A673 (cell line): ENCODE data around the gene VSIG1. TPM values are rescaled to one million over a fixed set of nuclear protein-coding genes. Genes with fewer than 3 reads are reported as not detected.

Source experiments
- BruUV-seq: library from RNA; stranded (reverse); fragments of 400-500 nt; replicated peaks from 2 replicates; lab custom pipeline; 2021; lab: Mats Ljungman, UMichigan
- CTCF ChIA-PET: fragments of 300-600 bp; sonication (Branson Sonifier 250); formaldehyde crosslinking; loops from one replicate; lab custom pipeline; 2022; ENCODE audit warnings: antibody characterized with exemption; lab: Charles Lee
- POLR2A ChIA-PET: fragments of 300-600 bp; sonication (Branson Sonifier 250); formaldehyde crosslinking; loops from one replicate; lab custom pipeline; 2022; ENCODE audit warnings: antibody characterized with exemption; ENCODE audit not compliant: low non-redundant PET; lab: Charles Lee
- DNase-seq: peaks from one replicate; pipeline ENCODE4 v3.0.0-alpha.2; 2015; ENCODE audit warnings: low spot score
- H3K27ac ChIP-seq: fragments of 200-600 bp; sonication (generic); 2 replicates; pipeline ENCODE4 v1.5.1; 2016; ENCODE audit warnings: mixed run types, low read depth, mild to moderate bottlenecking, mixed read lengths, antibody characterized with exemption, low read length; ENCODE audit not compliant: poor library complexity, severe bottlenecking
- H3K27me3 ChIP-seq: fragments of 200-600 bp; sonication (generic); replicated peaks from 2 replicates; pipeline ENCODE4 v1.6.1; 2017; ENCODE audit warnings: mixed run types, low read depth, mild to moderate bottlenecking, mixed read lengths, antibody characterized with exemption, low read length; ENCODE audit not compliant: insufficient read depth, poor library complexity
- H3K36me3 ChIP-seq: fragments of 200-600 bp; sonication (generic); 2 replicates; pipeline ENCODE4 v1.6.1; 2016; ENCODE audit warnings: mixed run types, mild to moderate bottlenecking, mixed read lengths, antibody characterized with exemption, low read length; ENCODE audit not compliant: insufficient read depth, poor library complexity, severe bottlenecking
- H3K4me1 ChIP-seq: fragments of 200-600 bp; sonication (generic); 2 replicates; pipeline ENCODE4 v1.6.1; 2017; ENCODE audit warnings: mixed run types, mild to moderate bottlenecking, mixed read lengths, antibody characterized with exemption, low read length; ENCODE audit not compliant: insufficient read depth, poor library complexity, severe bottlenecking
- H3K4me3 ChIP-seq: fragments of 200-600 bp; sonication (generic); 2 replicates; pipeline ENCODE4 v1.5.1; 2016; ENCODE audit warnings: low read depth, mixed run types, mild to moderate bottlenecking, mixed read lengths, low read length; ENCODE audit not compliant: poor library complexity, severe bottlenecking
- H3K9me3 ChIP-seq: fragments of 200-600 bp; sonication (generic); 2 replicates; pipeline ENCODE4 v1.6.1; 2016; ENCODE audit warnings: mixed run types, low read depth, mild to moderate bottlenecking, mixed read lengths, antibody characterized with exemption, low read length; ENCODE audit not compliant: poor library complexity, severe bottlenecking
- EZH2 ChIP-seq: fragments of 200-600 bp; sonication (generic); IDR thresholded peaks from 2 replicates; pipeline ENCODE4 v1.6.1; 2017; ENCODE audit warnings: borderline replicate concordance, low read depth, mild to moderate bottlenecking, mixed read lengths, antibody characterized with exemption, low read length; ENCODE audit not compliant: poor library complexity, severe bottlenecking
- intact Hi-C: fragments of 100-400 bp; cut with micrococcal nuclease; formaldehyde crosslinking; loops from one replicate; pipeline ENCODE4 v1.10.0; 2022; ENCODE audit not compliant: unreplicated experiment
- total RNA-seq: library from RNA; stranded (reverse); gene quantifications from 2 replicates; pipeline ENCODE4 v1.2.3, GENCODE V29; 2021
- TF ChIP-seq, protein P1 (sequence below): fragments of 300-800, 200-600 bp; sonication (generic); conservative IDR thresholded peaks from 2 replicates; pipeline ENCODE4 v1.5.1; 2017; ENCODE audit warnings: low read depth, mild to moderate bottlenecking, antibody characterized with exemption, low read length, moderate library complexity, mixed read lengths

VSIG1 gene
- total RNA-seq, 1 experiment from 2014 or later, result not detected

DNA sequence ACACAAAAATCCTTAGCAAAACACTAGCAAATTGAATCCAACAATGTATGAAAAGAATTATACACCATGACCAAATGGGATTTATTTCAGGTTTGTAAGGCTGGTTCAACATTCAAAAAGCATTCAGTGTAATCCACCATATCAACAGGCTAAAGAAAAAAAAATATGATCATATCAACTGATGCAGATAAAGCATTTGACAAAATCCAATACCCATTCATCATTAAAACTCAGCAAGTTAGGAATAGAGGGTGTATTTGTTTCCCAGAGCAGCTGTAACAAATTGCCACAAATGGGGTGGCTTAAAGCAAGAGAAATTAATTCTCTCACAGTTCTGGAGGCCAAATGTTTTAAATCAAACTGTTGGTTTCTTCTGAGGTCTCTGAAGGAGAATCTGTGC, 10.7 kb downstream of the VSIG1 start:
- Histone ChIP-seq H3K4me1 (no peaks in the 10 kb centered on the region), H3K9me3 (no peaks in the 10 kb centered on the region), H3K36me3 (no peaks in the 10 kb centered on the region), H3K27me3 (peaks cover 29% of the 10 kb centered on the region), H3K27ac (no peak overlapping the region), H3K4me3 (no peak overlapping the region)
- TF ChIP-seq, protein P1, sequence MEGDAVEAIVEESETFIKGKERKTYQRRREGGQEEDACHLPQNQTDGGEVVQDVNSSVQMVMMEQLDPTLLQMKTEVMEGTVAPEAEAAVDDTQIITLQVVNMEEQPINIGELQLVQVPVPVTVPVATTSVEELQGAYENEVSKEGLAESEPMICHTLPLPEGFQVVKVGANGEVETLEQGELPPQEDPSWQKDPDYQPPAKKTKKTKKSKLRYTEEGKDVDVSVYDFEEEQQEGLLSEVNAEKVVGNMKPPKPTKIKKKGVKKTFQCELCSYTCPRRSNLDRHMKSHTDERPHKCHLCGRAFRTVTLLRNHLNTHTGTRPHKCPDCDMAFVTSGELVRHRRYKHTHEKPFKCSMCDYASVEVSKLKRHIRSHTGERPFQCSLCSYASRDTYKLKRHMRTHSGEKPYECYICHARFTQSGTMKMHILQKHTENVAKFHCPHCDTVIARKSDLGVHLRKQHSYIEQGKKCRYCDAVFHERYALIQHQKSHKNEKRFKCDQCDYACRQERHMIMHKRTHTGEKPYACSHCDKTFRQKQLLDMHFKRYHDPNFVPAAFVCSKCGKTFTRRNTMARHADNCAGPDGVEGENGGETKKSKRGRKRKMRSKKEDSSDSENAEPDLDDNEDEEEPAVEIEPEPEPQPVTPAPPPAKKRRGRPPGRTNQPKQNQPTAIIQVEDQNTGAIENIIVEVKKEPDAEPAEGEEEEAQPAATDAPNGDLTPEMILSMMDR, result no peak
- TF ChIP-seq EZH2, result no peak
- no peak for DNase-seq
- ChIA-PET CTCF (no interaction called here), POLR2A (no interaction called here)
- intact Hi-C loops, result no loop called here
- no TSS peak for BruUV-seq

DNA sequence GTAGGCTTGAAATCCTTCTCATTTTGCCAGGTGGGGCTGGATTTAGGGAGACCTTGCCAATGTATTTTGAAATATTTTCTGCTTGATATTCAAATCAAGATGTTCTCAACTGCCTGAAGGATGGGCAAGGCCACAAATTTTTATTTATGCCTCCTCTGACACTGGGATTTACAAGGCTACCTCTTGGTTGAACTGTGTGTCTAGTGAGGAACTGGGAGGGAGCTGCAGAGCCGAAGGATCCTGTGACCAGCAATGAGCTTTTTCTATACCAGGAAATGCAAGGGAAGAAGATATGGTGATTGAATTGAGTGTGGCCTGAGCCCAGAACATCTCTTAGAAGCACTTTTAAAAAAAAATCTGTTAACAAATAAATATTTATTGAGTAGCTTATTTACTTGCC, 14.9 kb downstream of the VSIG1 start:
- Histone ChIP-seq H3K9me3 (no peaks in the 10 kb centered on the region), H3K4me1 (no peaks in the 10 kb centered on the region), H3K27ac (no peak overlapping the region), H3K36me3 (no peaks in the 10 kb centered on the region), H3K27me3 (peaks cover 31% of the 10 kb centered on the region), H3K4me3 (no peak overlapping the region)
- intact Hi-C loops, result no loop called here
- BruUV-seq, result no TSS peak
- CTCF ChIA-PET, result no interaction called here
- DNase-seq, result no peak
- TF ChIP-seq EZH2, result no peak
- TF ChIP-seq, protein P1, result no peak
- POLR2A ChIA-PET, result no interaction called here

DNA sequence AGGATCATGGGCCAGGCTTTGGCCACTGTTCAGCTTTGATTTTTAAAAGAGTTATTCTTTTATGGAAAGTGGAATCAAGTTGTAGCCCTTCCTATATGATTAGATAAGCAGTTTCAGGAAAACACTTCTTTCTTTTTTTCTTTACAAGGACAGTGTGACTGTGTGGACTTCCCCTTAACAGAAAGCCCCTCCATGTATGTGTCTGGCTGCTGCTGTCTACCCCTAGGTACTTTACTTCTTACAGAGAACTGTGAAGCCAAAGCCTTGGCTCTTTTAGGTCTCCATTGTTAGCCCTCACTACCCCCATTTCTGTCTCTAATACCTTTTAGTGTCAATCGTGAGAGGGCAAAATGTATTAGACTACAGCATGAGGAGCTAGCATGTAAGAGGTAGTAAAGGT, 19.1 kb downstream of the VSIG1 start:
- POLR2A ChIA-PET, result no interaction called here
- H3K27ac ChIP-seq, result no peak overlapping the region
- H3K4me3 ChIP-seq, result no peak overlapping the region
- intact Hi-C loops, result no loop called here
- no TSS peak for BruUV-seq
- H3K36me3 ChIP-seq, result no peaks in the 10 kb centered on the region
- CTCF ChIA-PET, result no interaction called here
- no peaks in the 10 kb centered on the region for H3K4me1 ChIP-seq
- TF ChIP-seq, protein P1, result no peak
- TF ChIP-seq EZH2, result no peak
- no peaks in the 10 kb centered on the region for H3K9me3 ChIP-seq
- peaks cover 21% of the 10 kb centered on the region for H3K27me3 ChIP-seq
- no peak for DNase-seq
